Effector CD8-positive, alpha-beta T cell (primary cell): ENCODE measurements around the gene RBMX2.
"Not testable (repeated sequence)": the region's sequence is repeated elsewhere in the genome, so short reads cannot be mapped to it uniquely, and the experiment has no call there.

Experiments used
- DNase-seq: peaks from one replicate; lab custom pipeline; 2025; lab: John Stamatoyannopoulos, UW
- total RNA-seq, 4 experiments: gene quantifications; one replicate each; lab custom pipeline; 2026; lab: John Stamatoyannopoulos, UW

The RBMX2 gene, protein sequence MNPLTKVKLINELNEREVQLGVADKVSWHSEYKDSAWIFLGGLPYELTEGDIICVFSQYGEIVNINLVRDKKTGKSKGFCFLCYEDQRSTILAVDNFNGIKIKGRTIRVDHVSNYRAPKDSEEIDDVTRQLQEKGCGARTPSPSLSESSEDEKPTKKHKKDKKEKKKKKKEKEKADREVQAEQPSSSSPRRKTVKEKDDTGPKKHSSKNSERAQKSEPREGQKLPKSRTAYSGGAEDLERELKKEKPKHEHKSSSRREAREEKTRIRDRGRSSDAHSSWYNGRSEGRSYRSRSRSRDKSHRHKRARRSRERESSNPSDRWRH
- total RNA-seq, result 27.0 to 37.0 (median 32.9) reads per million in 4 experiments

DNA sequence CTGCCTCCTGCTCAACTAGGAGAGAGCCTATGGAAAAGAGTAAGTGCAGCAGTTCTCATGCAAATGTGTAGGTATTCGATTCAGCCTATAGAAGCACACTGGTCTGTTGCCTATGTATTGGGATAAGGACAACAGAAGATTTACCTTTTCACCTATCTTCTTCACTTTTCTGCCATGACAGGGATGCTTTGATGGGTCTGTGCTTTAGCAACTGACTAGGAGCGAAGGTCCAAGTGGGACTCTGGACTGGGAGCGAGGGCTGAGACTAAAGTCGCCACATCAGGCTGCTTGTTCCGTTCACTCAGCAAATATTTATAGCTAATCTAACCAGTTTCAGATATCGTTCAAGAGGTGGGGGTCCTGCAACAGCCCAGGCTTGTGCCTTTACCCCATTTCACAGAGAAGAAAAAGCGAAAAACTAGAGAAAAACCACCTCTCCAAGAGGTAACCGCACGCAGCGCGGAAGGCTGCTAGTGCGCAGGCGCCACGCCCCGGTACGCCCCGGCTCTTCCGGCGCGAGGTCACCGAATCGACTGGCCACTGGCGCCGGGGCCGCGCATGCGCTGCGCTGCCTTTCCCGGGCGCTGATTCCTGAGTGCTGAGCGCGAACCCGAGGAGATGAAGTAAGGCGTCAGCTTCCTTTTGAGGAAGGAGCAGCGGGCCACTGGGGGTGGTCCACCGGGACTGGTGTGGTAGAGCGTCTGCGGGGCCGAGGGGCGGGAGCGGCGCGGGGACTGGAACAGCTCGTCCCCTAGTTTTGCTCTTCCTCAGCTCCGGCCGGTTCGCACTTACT is at the start of gene RBMX2:
Gene RBMX2, plus strand, starts transcription at position 573 of the 793 bp plus-strand sequence. Its CDS starts 46 bp downstream, at position 619.
- DNase-seq, result peak; percentile 60

DNA sequence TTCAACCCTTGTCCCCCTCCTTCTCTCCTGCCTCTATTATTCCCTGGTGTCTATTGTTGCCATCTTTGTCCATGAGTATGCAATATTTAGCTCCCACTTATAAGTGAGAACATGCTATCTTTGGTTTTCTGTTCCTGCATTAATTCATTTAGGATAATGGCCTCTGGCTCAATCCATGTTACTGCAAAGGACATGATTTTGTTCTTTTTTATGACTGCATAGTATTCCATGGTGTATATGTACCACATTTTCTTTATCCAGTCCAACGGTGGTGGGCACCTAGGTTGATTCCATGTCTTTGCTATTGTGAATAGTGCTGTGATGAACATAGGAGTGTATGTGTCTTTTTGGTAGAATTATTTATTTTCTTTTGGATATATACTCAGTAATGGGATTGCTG is 49.7 kb upstream of the RBMX2 start:
- not testable (repeated sequence) for DNase-seq

DNA sequence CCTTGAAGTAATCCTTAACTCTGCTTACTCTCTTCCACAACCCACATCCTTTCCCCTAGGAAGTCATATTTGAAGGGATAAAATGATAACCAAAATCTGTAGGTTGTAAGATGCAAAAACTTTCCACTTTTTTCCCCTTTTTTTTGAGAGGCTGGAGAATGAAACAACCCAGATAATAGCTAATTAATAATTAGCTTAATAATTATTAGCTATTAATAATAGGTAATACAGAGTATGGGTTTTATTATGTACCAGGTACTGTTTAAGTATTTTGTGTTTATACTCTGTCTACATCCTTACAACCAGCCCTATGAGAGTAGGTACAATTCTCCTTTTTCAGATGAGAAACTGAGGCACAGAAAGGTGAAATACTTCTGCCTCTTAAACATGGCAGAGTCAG is 25.7 kb upstream of the RBMX2 start:
- no peak for DNase-seq

DNA sequence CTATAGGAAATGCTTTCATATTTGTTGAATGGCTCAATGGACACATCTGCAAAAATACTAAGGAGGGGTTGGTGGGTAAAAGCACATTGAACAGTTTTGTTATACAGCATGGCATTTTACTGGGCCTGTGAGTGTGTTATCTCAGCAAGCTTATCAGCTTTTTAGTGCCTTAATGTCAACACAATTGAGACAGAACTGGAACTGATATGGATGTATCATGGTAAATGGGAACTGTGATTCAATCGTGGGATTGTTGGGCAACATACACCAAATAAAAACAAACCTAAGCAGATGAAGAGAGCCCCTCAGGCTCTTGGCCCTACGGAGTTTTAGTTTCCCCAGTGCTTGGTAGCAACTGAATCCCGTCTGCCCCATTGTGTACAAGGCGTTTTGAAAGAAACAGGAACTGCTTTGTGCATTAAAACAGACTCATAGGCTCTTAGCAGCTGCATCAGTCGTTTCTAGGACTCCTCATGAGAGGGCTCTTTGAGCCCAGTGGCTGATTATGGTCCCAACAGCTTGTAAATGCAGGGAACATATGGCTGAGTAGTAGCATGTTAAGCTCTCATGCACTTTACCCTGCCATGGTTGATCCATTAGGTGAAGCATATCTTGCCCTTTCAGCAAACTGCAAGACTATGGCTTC is 23.6 kb upstream of the RBMX2 start:
- no peak for DNase-seq

DNA sequence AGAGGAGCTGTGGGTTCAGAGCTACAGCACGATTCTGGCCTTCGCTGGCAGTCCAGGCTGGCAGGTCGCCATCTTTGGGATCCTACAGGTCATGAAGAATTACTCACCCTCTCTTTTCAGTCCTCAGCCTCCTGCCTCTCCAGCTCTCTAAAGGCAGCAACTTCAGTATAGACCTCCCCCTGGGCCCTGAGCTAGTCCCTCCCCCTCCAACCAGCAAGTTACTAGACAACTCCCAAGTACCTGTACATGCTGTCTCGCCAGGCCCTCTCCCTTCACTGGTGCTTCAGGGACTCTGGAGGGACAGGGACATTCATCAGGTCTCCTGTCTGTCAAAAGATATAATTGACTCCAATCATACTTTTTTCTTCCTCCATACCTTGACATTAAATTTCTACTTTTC is 16.3 kb upstream of the RBMX2 start, which contains the start of gene GPR119:
Gene GPR119, minus strand, starts transcription at position 155 of the 400 bp plus-strand sequence. CDS start 227 bp downstream, outside the sequence.
- DNase-seq, result no peak

DNA sequence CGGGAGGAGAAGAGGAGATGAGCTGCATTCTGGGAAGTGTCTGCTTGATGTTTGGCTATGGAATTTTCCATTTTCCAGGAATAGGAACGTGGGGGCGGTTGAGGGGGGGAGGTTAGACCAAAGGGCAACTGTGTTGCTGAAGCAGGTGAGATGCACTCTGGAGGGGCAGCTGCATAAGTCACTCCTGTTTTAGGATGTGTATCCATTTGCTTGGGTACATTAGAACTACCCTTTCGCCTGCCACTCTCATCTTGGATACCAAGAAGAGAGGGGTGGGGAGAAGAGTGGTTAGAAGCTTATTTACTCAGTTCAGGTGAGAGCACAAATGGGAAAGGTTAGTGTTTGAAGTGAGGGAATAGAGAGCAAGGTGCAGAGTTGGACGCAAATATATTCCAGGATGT is 15.4 kb upstream of the RBMX2 start:
- DNase-seq, result no peak

DNA sequence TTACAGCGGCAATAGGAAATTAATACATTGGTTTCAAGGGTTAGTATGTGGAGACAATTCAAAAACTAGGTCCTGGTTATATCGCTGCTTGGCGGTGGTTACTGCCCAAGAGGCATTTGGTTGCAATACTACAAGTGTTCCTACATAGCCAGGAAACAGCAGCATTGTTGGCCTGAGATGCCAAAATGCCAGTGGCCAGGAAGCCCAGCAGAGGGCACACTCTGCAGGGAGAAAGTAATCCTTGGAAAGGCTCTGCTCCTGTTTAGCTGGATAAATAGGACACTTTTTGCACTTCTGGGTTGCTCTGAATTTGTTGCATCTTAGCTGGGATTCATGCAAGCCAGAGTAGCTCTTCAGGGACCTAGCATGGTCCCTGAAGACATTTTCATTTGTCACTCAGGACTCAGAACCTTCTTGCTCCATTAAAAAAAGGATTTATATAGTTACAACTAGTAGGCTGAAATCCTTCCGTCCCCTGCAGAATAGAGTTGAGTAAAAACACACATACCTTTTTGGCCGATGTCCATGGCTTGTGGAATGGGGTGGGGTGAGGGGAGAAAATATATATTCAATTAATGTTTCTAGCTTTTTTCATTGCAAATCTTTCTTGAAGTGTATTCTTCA is 8.2 kb upstream of the RBMX2 start:
- no peak for DNase-seq

DNA sequence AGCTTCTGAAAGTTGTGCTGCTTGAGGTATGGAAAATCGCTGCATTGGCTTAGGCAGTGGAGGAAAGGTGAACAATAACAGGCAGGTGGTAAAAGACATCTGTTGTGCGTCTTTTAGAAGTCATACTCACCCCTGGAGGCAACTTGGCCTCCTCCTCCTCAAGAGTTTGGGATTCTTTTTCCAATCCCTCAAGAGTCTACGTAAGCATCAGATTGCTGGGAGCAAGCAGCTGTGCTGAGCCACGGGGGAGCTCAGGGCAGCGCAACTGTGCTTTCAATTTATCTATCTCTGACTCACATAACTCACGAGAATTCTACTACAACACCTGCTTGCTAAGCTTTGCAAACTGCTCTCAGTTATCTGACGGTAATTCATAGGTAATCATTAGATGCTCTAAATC is 6.4 kb upstream of the RBMX2 start:
- no peak for DNase-seq

DNA sequence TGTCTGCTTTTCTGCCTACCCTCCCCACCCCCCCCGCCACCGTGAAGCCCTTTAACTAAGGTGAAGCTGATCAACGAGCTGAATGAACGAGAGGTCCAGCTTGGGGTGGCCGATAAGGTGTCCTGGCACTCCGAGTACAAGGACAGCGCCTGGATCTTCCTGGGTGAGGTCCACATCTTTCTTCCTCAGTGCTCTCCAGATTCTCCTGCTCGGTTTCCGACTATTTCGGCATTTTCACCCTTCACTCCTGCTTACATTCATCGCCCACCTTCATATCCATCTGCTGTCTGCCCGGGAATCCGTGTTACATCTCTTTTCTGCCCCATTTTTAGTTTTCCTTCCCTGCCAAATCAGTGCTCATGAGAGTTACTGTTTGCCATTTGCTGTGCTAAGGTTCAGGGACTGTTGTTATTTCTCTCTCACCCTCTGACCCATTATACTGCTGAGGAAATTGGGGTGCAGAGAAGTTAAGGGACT is 459 bp downstream of the RBMX2 start:
- no peak for DNase-seq

DNA sequence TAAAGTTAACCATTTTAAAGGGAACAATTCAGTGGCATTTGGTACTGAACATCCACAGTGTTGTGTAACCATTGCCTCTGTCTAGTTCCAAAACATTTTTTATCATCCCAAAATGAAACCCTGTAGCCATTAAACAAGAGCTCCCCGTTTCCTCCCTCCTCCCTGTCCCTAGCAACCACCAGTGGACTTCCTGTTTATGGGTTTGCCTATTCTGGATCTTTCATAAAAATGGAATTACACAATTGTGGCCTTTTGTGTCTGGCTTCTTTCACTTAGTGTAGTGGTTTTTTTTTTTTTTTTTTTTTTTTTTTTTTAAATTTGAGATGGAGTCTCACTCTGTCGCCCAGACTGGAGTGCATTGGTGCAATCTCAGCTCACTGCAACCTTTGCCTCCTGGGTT is 11.6 kb downstream of the RBMX2 start:
- no peak for DNase-seq

DNA sequence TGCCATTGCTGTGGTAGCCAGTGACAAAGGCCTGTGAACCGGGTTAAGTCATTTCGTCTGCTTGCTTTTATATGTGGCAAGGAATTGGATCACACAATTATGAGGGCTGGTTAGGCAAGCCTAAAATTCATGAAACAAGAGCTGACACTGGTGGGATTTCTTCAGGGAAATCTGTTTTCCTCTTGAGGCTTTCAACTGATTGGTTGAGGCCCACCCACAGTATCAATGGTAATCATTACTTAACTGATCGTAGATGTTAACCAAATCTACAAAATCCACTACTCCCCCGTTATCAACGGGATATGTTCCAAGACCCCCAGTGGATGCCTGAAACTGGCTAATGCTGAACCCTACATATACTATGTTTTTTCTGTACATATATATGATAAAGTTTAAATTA is 13.0 kb downstream of the RBMX2 start:
- DNase-seq, result no peak

DNA sequence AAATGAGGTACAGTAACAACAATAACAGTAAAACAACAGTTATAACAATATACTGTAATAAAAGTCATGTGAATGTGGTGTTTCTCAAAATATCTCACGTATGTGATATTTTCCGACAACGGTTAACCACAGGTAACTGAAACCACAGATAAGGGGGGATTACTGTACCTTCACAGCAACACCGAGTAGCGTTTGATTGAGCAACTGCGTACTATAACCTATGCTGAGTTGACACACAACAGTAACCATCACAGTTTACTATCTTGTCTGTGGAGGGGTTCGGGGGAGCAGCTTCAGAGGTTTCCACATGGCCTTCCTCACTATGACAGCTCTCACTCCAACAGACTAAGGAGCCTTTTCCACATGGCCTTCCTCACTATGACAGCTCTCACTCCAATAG is 13.4 kb downstream of the RBMX2 start:
- no peak for DNase-seq

DNA sequence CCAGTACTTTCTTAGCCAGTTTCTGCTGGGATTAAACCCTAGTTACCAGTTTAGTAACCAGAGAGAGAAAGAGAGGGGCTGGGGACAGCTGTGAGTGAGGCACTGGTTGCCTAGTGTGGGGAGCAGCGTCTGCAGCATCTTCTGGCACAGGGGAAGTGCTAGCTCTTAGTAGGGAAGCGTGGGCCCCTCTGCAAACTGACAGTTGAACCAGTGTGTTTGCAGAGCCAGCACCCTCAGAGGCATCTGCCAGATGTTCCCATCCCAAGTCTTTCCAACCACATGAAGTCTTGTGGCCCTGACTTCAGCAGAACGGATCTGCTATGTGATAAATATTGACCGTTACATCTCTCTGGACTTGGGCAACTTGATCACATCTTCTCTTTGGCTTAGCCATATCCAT is 15.0 kb downstream of the RBMX2 start:
- no peak for DNase-seq

DNA sequence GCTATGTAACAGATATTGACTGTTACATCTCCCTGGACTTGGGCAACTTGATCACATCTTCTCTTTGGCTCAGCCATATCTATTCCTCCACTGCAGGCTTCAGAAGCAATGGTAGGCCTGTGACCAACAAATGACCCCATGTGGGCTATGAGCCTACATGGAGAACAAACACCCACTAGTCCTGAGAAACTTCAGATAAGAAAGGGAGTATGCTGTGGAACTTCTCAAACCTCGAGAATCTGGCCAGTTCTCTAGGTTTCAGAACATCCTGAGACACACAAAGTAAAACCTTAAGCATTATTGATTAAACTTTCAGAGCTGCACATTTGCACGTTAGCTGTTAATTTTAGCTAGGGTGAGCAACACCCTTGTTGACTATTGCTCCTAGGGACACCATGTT is 16.3 kb downstream of the RBMX2 start:
- no peak for DNase-seq

DNA sequence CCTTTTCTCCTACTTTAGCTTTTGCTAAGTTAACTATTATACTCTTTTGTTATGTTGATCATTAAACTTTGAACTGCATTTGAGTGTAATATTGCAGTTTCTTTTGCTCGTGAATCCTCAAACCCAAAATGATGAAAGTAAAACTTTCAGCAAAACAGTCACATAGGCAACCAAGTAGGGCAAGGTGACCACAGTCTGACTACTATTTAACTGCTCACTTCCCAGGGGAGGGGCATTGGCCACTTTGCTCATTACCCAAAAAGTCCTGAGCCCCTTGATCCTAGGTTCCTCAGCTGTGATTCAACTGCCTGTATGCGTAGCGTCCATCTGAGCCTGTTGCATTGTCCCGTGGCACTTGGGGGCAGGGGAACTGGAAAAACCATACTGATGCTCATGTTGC is 17.0 kb downstream of the RBMX2 start:
- DNase-seq, result no peak

DNA sequence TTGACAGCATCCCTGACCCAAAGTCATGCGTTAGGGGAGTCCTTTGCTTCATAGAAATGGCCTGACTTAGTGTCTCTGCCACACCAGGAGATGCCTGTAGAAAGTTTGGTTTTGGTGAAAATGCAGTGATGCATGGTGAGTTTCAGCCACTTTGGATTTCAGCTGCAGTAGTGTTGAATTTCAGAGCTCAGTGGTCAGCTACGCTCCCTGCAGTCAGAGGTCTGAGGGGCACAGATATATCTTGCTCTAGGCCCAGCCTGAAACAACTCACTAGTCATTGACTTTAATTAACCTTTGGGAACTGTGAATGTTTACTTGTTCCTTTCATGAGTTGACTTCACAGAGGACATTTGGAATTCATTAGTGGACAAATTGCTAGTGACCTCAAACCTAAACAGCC is 17.5 kb downstream of the RBMX2 start:
- DNase-seq, result no peak

DNA sequence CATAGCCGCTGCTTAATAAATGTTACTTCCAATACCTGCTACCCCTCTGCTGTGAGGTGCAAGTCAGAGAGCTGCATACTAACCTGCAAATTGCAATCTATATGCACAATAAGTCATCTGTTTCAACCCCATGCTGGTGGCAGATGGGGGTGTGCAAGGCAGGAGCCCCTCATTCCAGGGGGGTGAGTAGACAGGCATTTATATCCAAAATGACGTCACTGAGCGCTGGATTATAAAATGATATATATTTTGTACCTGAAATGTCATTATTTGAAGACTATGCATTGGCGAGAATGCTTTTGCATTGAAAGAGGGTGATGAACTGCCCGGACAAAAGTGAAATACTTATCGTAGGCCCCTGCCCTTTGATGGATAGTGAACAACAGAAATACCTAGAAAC is 24.7 kb downstream of the RBMX2 start:
- no peak for DNase-seq

DNA sequence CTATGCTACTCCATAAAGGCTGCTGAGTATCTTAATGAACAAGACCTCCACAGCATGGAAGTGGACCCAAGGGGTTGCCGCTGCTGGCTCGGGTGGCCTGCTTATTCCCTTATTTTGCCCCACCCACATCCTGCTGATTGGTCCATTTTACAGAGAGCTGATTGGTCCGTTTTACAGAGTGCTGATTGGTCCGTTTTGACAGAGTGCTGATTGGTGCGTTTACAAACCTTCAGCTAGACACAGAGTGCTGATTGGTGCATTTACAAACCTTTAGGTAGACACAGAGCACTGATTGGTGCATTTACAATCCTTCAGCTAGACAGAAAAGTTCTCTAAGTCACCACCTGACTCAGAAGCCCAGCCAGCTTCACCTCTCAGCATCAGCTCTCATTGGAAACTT is 27.4 kb downstream of the RBMX2 start:
- not testable (repeated sequence) for DNase-seq

DNA sequence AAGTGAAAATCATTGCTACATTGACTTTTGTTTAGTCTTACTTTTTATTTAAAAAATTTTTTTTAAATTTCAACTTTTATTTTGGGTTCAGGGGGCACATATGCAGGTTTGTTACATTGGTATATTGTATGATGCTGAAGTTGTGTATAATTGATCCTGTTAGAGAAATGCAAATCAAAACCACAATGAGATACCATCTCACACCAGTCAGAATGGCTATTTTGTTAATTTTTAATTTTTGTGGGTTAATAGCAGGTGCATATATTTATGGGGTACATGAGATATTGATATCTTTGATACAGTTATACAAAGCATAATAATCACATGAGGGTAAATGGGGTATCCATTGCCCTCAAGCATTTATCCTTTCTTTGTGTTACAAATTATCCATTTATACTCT is 34.1 kb downstream of the RBMX2 start:
- DNase-seq, result no peak

DNA sequence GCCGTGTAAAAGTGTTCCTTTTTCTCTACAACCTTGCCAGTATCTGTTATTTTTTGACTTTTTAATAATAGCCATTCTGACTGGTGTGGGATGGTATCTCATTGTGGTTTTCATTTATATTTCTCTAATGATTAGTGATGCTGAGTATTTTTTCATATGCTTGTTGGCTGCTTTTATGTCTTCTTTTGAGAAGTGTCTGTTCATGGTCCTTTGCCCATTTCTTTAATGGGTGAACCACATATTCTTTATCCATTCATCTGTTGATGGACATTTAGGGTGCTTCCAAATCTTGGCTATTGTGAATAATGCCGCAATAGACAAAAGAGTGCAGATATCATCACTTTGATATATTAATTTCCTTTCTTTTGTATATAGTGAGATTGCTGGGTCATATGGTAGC is 36.2 kb downstream of the RBMX2 start:
- not testable (repeated sequence) for DNase-seq

DNA sequence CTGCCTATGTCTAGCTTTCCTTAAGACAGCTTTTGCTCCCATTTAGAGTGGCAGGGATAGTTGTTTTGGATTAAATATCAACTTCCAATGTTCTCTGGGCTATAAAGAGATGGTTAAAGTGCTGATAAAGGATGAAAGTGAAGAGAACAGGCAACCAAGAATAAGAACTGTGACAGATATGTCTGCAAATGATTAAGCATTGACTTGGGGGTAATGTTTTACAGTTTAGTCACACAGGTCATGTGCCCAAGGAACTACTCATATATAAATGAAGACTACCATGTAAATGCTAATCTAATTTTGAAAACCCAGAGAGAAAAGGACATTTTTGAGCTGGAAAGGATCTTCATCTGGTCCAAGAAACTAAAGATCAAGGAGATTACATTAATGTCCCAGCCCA is 42.1 kb downstream of the RBMX2 start:
- no peak for DNase-seq
